HepG2 (cell line): ENCODE data around the gene DLG1. TPM values are rescaled to one million over a fixed set of nuclear protein-coding genes. Genes with fewer than 3 reads are reported as not detected.

Source experiments
- CHCHD3 ChIP-seq: sonication (generic); formaldehyde crosslinking; IDR thresholded peaks from 2 replicates; pipeline ENCODE4 v1.8.0; 2022; ENCODE audit warnings: mild to moderate bottlenecking, missing genetic modification reagents, moderate library complexity
- CREB1 ChIP-seq, 2 experiments: fragments of 450-650 bp in 1 of 2; IDR thresholded peaks; 2 replicates each; pipeline ENCODE4 v1.6.1; 2016 to 2017; ENCODE audit warnings: control low read depth in 1 of 2, mild to moderate bottlenecking in 1 of 2, missing compliant biosample characterization in 1 of 2, missing genetic modification characterization in 1 of 2
- EEA1 ChIP-seq: sonication (generic); formaldehyde crosslinking; IDR thresholded peaks from 2 replicates; pipeline ENCODE4 v1.5.1; 2020; ENCODE audit warnings: mild to moderate bottlenecking, missing genetic modification reagents, borderline replicate concordance
- GMEB1 ChIP-seq: sonication (generic); formaldehyde crosslinking; IDR thresholded peaks from 2 replicates; pipeline ENCODE4 v1.5.1; 2020; ENCODE audit warnings: missing genetic modification reagents, mild to moderate bottlenecking, borderline replicate concordance
- HNF4G ChIP-seq, 2 experiments: sonication (generic) in 1 of 2; formaldehyde crosslinking in 1 of 2; IDR thresholded peaks; 2 replicates each; pipeline versions ENCODE4 v1.4.0 to v1.6.1; 2011 to 2020; ENCODE audit warnings: borderline replicate concordance in 2 of 2, low read depth in 2 of 2, mild to moderate bottlenecking in 2 of 2, low read length in 1 of 2, missing genetic modification reagents in 1 of 2, moderate library complexity in 1 of 2
- HNRNPL ChIP-seq: fragments of 200-400 bp; formaldehyde crosslinking; IDR thresholded peaks from 2 replicates; pipeline ENCODE4 v1.6.1; 2017; ENCODE audit warnings: mild to moderate bottlenecking, low read depth, low read length
- MED1 ChIP-seq: sonication (generic); formaldehyde crosslinking; IDR thresholded peaks from 2 replicates; pipeline ENCODE4 v1.4.0; 2020; ENCODE audit warnings: missing genetic modification reagents
- MEIS1 ChIP-seq: sonication (generic); formaldehyde crosslinking; IDR thresholded peaks from 2 replicates; pipeline ENCODE4 v1.9.0; 2021; ENCODE audit warnings: mild to moderate bottlenecking, missing genetic modification reagents, moderate library complexity, borderline replicate concordance
- MYNN ChIP-seq: sonication (generic); formaldehyde crosslinking; IDR thresholded peaks from 2 replicates; pipeline ENCODE4 v1.4.0; 2020; ENCODE audit warnings: mild to moderate bottlenecking, low read depth, missing genetic modification reagents
- NFKBIZ ChIP-seq: IDR thresholded peaks from 2 replicates; pipeline ENCODE4 v1.6.1; 2018; ENCODE audit warnings: missing genetic modification reagents, missing compliant biosample characterization
- NR2F2 ChIP-seq: IDR thresholded peaks from 2 replicates; pipeline ENCODE4 v1.6.1; 2012; ENCODE audit warnings: low read depth, inconsistent platforms, borderline replicate concordance
- PHF8 ChIP-seq: sonication (generic); formaldehyde crosslinking; IDR thresholded peaks from 2 replicates; pipeline ENCODE4 v1.5.0; 2020; ENCODE audit warnings: missing genetic modification reagents
- RARA ChIP-seq: IDR thresholded peaks from 2 replicates; pipeline ENCODE4 v1.6.1; 2016; ENCODE audit warnings: missing genetic modification reagents, missing compliant biosample characterization
- RBAK ChIP-seq: sonication (generic); formaldehyde crosslinking; IDR thresholded peaks from 2 replicates; pipeline ENCODE4 v1.5.1; 2020; ENCODE audit warnings: mild to moderate bottlenecking, missing genetic modification reagents
- TCF7L2 ChIP-seq: IDR thresholded peaks from 2 replicates; pipeline ENCODE4 v1.6.1; 2011; ENCODE audit warnings: mild to moderate bottlenecking, low read depth, low read length, moderate library complexity
- YEATS4 ChIP-seq: sonication (generic); formaldehyde crosslinking; IDR thresholded peaks from 2 replicates; pipeline ENCODE4 v1.4.0; 2020; ENCODE audit warnings: missing genetic modification reagents, borderline replicate concordance
- ZBTB20 ChIP-seq: sonication (generic); formaldehyde crosslinking; IDR thresholded peaks from 2 replicates; pipeline ENCODE4 v1.8.1; 2023; ENCODE audit warnings: missing genetic modification reagents, low read depth, mild to moderate bottlenecking, borderline replicate concordance
- ZFP1 ChIP-seq: IDR thresholded peaks from 2 replicates; pipeline ENCODE4 v1.6.1; 2016
- ZGPAT ChIP-seq: IDR thresholded peaks from 2 replicates; pipeline ENCODE4 v1.6.1; 2016; ENCODE audit warnings: mild to moderate bottlenecking
- ZKSCAN8 ChIP-seq: IDR thresholded peaks from 2 replicates; pipeline ENCODE4 v1.6.1; 2016; ENCODE audit warnings: borderline replicate concordance, missing genetic modification reagents, missing compliant biosample characterization
- ZMYM4 ChIP-seq: sonication (generic); formaldehyde crosslinking; IDR thresholded peaks from 2 replicates; pipeline ENCODE4 v1.8.1; 2023; ENCODE audit warnings: mild to moderate bottlenecking, missing genetic modification reagents
- ZNF275 ChIP-seq: sonication (generic); formaldehyde crosslinking; IDR thresholded peaks from 2 replicates; pipeline ENCODE4 v1.8.0; 2022; ENCODE audit warnings: missing genetic modification reagents, mild to moderate bottlenecking, inconsistent platforms, borderline replicate concordance
- ZSCAN9 ChIP-seq: IDR thresholded peaks from 2 replicates; pipeline ENCODE4 v1.6.1; 2016; ENCODE audit warnings: borderline replicate concordance
- ZUFSP ChIP-seq: sonication (generic); formaldehyde crosslinking; IDR thresholded peaks from 2 replicates; pipeline ENCODE4 v1.9.0; 2021; ENCODE audit warnings: missing genetic modification reagents, mild to moderate bottlenecking, borderline replicate concordance
- polyA plus RNA-seq, 8 experiments: library from polyadenylated mRNA; depleted of rRNA in 3 of 8; stranded (reverse) in 7 of 8; unstranded in 1 of 8; fragments of >200 nt; fragmentation: Illumina TruSeq in 4 of 8; extraction: Trizol in 4 of 8; gene quantifications; 2 replicates each; pipeline versions ENCODE4 v1.2.1 to v1.2.3, GENCODE V29; 2011 to 2016; ENCODE audit warnings: low read depth in 4 of 8, missing spikeins in 1 of 8, mixed read lengths in 1 of 8; ENCODE audit not compliant: insufficient read depth in 1 of 8
- total RNA-seq, 5 experiments: library from RNA; depleted of rRNA; stranded (reverse); fragments of >200 nt; fragmentation: Illumina TruSeq; extraction: Trizol; gene quantifications; 2 replicates each; pipeline ENCODE4 v1.2.3, GENCODE V29; 2016; ENCODE audit warnings: low read depth in 1 of 5

DLG1 gene
- total and polyA plus RNA-seq, 2 of the 13 experiments (the other 11 are each of a cell fraction or from before 2014, with no cell fraction given) = 30.5 to 104 TPM

GRCh38 chr3:197270558-197271317, 27.7 kb downstream of the DLG1 start (continued):
- TF ChIP-seq EEA1 (CRISPR knock-in tag) (no peak), RARA (CRISPR knock-in tag) (no peak; the same call in 1 of the 2 replicates), RBAK (no peak), ZKSCAN8 (CRISPR knock-in tag) (no peak), GMEB1 (no peak), PHF8 (CRISPR knock-in tag) (no peak), MEIS1 (CRISPR knock-in tag) (no peak), CHCHD3 (CRISPR knock-in tag) (no peak), TCF7L2 (no peak), ZFP1 (CRISPR knock-in tag) (no peak), ZUFSP (no peak), ZMYM4 (CRISPR knock-in tag) (peak; percentile 28; the same call in 1 of the 2 replicates), NFKBIZ (CRISPR knock-in tag) (no peak), YEATS4 (no peak), MED1 (CRISPR knock-in tag) (0 out of 2 replicates have a peak, but pooled peaks have one; percentile 39), CREB1 (IDR thresholded peaks at IDR 0.05) (no peak), CREB1 (CRISPR knock-in tag; IDR thresholded peaks at IDR 0.05) (peak; percentile 23; the same call in 1 of the 2 replicates), ZBTB20 (CRISPR knock-in tag) (no peak), ZNF275 (no peak), HNRNPL (no peak), ZGPAT (CRISPR knock-in tag) (no peak), HNF4G (IDR thresholded peaks at IDR 0.05; ENCODE audit: borderline replicate concordance, low read depth, low read length) (peak; percentile 29; the same call in 1 of the 2 replicates), HNF4G (CRISPR knock-in tag; IDR thresholded peaks at IDR 0.05; ENCODE audit: borderline replicate concordance, low read depth) (no peak), ZSCAN9 (CRISPR knock-in tag) (no peak), NR2F2 (no peak), MYNN (CRISPR knock-in tag) (no peak)
